Thoracic aorta (tissue), 2 donors: ENCODE data around the gene NME9. TPM values are rescaled to one million over a fixed set of nuclear protein-coding genes. Genes with fewer than 3 reads are reported as not detected.

Experiments
- ATAC-seq: fragments of 150-250 bp; one replicate; pipeline ENCODE4 v1.8.0; 2017; ENCODE audit warnings: low read depth; ENCODE audit not compliant: insufficient number of reproducible peaks, low FRiP score
- DNase-seq: peaks from one replicate; pipeline ENCODE4 v3.0.0-alpha.2; 2020; ENCODE audit warnings: low spot score
- H3K27ac ChIP-seq, 2 donors: fragments of 200-600 bp; sonication (generic); 1 replicate in 1 of 2; 2 replicates in 1 of 2; pipeline ENCODE4 v1.5.1; 2016; ENCODE audit warnings: mild to moderate bottlenecking in 2 of 2, moderate library complexity in 2 of 2
- H3K27me3 ChIP-seq: fragments of 200-600 bp; sonication (generic); replicated peaks from 2 replicates; pipeline ENCODE4 v1.6.0; 2016; ENCODE audit warnings: mild to moderate bottlenecking; ENCODE audit not compliant: insufficient read depth
- H3K36me3 ChIP-seq: fragments of 200-600 bp; sonication (generic); one replicate; pipeline ENCODE4 v1.5.1; 2016
- H3K4me1 ChIP-seq, 2 donors: fragments of 200-600 bp; sonication (generic); 1 replicate in 1 of 2; 2 replicates in 1 of 2; pipeline versions ENCODE4 v1.5.1 to v1.6.0; 2016; ENCODE audit warnings: low read depth in 2 of 2, mild to moderate bottlenecking in 1 of 2; ENCODE audit not compliant: control insufficient read depth in 1 of 2
- H3K4me3 ChIP-seq: fragments of 200-600 bp; sonication (generic); 2 replicates; pipeline ENCODE4 v1.5.1; 2016; ENCODE audit warnings: mild to moderate bottlenecking
- H3K9me3 ChIP-seq: fragments of 200-600 bp; sonication (generic); 2 replicates; pipeline ENCODE4 v1.5.1; 2016
- CTCF ChIP-seq: fragments of 200-600 bp; sonication (generic); IDR thresholded peaks from one replicate; pipeline ENCODE4 v1.5.1; 2019; ENCODE audit warnings: antibody characterized with exemption
- total RNA-seq, 2 donors: library from RNA; depleted of rRNA; stranded (reverse); fragments of >200 nt; gene quantifications; one replicate each; pipeline versions ENCODE4 v1.1.0 to v1.2.3, GENCODE V29; 2016

The NME9 gene
- total RNA-seq, 2 donors from 2014 or later = not detected

- DNase-seq = no peak
- peak overlapping the region; percentile 47 to 67 for H3K27ac ChIP-seq
- TF ChIP-seq CTCF = no peak
These were observed 27.2 kb upstream of the NME9 start for GRCh38 chr3:138356730-138357405.

DNA sequence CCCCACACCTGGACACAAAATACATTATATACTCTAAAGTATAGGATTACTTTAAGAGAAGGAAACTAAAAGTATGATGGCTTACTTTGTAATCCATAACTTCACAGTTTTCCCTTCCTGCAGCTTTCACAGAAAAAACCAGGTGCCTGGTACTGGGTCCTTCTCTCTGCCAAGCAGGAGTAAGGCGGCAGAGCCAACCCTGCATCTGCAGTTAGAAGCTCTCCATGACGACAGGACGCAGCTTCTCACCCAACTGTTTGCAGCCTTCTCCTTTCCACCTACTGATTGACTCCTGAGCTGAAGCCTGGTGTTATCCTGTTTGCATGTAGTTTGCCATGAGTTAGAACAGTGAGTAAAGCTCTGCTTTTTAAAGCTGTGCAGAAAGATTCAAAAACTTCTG, 25.4 kb upstream of the NME9 start:
- H3K4me1 ChIP-seq = peaks cover 32 to 93% of the 10 kb centered on the region in 2 donors
- no peaks in the 10 kb centered on the region for H3K36me3 ChIP-seq

More at GRCh38 chr3:138356730-138357405, 27.2 kb upstream of the NME9 start:
- Histone ChIP-seq H3K36me3 (no peaks in the 10 kb centered on the region), H3K4me3 (no peak overlapping the region), H3K4me1 (peaks cover 19 to 93% of the 10 kb centered on the region in 2 donors), H3K9me3 (no peaks in the 10 kb centered on the region), H3K27me3 (no peaks in the 10 kb centered on the region)
- ATAC-seq = no peak

GRCh38 chr3:138354376-138354775, 24.7 kb upstream of the NME9 start:
- Histone ChIP-seq H3K27me3 (no peaks in the 10 kb centered on the region), H3K9me3 (no peaks in the 10 kb centered on the region), H3K36me3 (no peaks in the 10 kb centered on the region), H3K4me1 (peaks cover 32 to 88% of the 10 kb centered on the region in 2 donors), H3K27ac (peak overlapping the region in 1 of 2 donors; percentile 29), H3K4me3 (no peak overlapping the region)
- DNase-seq = no peak
- no peak for TF ChIP-seq CTCF
- no peak for ATAC-seq

More for the DNA sequence above, 25.4 kb upstream of the NME9 start:
- ATAC-seq = no peak
- no peaks in the 10 kb centered on the region for H3K9me3 ChIP-seq
- DNase-seq = no peak
- TF ChIP-seq CTCF = no peak
- no peaks in the 10 kb centered on the region for H3K27me3 ChIP-seq
- no peak overlapping the region for H3K4me3 ChIP-seq
- H3K27ac ChIP-seq = no peak overlapping the region

- DNase-seq (peak; percentile 51), ATAC-seq (no peak)
- Histone ChIP-seq H3K27me3 (no peaks in the 10 kb centered on the region), H3K27ac (peak overlapping the region in 1 of 2 donors; percentile 95), H3K4me1 (peaks cover 21 to 68% of the 10 kb centered on the region in 2 donors), H3K4me3 (no peak overlapping the region), H3K9me3 (no peaks in the 10 kb centered on the region), H3K36me3 (no peaks in the 10 kb centered on the region)
- no peak for TF ChIP-seq CTCF
These were observed 22.4 kb upstream of the NME9 start for GRCh38 chr3:138351916-138352550.

- TF ChIP-seq CTCF = no peak
- Histone ChIP-seq H3K9me3 (no peaks in the 10 kb centered on the region), H3K27me3 (no peaks in the 10 kb centered on the region), H3K36me3 (no peaks in the 10 kb centered on the region), H3K4me1 (peaks cover 17 to 59% of the 10 kb centered on the region in 2 donors), H3K27ac (peak overlapping the region in 1 of 2 donors; percentile 95), H3K4me3 (no peak overlapping the region)
- DNase-seq = no peak
- no peak for ATAC-seq
These were observed 21.5 kb upstream of the NME9 start for GRCh38 chr3:138351151-138351550.
